Limb (tissue), 2 donors: ENCODE results near the gene SOD3.

Experiments
- DNase-seq, 2 donors: peaks; one replicate each; pipeline ENCODE4 v3.0.0-alpha.2; 2016; ENCODE audit errors: extremely low spot score in 2 of 2

The SOD3 gene

GRCh38 chr4:24794916-24795665 lies at the start of gene SOD3:
Gene SOD3 (plus strand): TSS chr4:24795573. CDS start chr4:24799522, 3,949 bp downstream.
- peak; percentile 64 to 68 for DNase-seq

DNA sequence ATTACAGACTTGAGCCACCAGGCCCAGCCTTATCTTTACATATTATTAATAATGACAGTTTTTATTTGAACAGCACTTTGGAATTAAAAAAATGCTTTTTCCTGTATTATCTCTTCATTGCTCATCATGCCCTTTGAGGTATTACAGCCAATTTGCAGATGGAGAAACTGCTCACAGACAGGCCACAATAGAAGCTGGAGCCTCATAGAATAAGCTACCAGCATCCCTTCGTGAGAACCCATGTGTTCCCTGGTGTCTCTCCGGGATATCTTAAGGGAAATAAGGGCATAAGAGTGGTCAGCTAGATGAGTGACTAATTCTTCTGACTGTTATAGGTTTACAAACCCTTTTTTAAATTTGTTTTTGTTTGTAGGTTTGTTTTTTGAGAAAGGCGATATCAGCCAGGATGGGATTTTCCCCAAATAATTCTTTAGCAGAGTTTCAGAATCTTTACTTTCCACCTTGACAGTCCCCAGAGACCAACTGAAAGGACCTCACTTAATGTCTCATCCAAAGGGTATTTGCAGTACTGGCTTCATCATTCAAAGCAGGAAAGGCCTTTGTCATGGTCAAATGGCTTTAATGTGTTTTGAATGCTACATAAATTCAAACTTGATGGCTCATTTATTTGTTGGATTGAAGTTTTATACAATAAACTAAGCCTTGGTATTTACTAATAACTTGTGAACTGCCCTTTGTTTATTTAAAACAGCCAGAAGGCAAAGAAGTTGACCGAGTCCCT lies 48.0 kb upstream of the SOD3 start:
- no peak for DNase-seq

DNA sequence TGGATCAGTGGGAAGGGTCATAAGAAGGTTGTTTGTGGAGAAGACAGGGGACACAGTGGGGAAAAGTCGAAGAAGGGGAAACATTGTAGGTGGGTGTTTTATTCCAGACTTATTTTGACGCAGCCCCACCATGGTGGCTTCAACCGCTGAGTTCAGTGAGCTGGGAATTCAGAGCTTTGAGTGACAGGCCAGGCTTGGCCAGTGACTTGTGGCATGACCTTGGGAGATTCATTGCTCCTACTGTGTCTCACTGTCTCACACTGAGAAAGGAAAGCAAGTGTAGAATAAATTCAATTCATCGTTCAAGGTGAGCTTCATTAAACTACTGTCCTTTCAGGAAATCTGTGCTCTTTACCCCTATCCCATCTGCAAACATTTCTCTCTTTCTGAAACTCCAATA lies 47.4 kb upstream of the SOD3 start:
- DNase-seq: no peak

GRCh38 chr4:24748758-24749350 lies 46.5 kb upstream of the SOD3 start:
- no peak for DNase-seq

- DNase-seq: no peak
Observed at GRCh38 chr4:24750106-24750505, 45.3 kb upstream of the SOD3 start.

- DNase-seq: no peak
Observed at GRCh38 chr4:24751926-24752539, 43.3 kb upstream of the SOD3 start.

- DNase-seq: no peak
Observed at GRCh38 chr4:24753519-24753918, 41.9 kb upstream of the SOD3 start.

GRCh38 chr4:24754571-24754970 lies 40.8 kb upstream of the SOD3 start:
- DNase-seq: no peak

DNA sequence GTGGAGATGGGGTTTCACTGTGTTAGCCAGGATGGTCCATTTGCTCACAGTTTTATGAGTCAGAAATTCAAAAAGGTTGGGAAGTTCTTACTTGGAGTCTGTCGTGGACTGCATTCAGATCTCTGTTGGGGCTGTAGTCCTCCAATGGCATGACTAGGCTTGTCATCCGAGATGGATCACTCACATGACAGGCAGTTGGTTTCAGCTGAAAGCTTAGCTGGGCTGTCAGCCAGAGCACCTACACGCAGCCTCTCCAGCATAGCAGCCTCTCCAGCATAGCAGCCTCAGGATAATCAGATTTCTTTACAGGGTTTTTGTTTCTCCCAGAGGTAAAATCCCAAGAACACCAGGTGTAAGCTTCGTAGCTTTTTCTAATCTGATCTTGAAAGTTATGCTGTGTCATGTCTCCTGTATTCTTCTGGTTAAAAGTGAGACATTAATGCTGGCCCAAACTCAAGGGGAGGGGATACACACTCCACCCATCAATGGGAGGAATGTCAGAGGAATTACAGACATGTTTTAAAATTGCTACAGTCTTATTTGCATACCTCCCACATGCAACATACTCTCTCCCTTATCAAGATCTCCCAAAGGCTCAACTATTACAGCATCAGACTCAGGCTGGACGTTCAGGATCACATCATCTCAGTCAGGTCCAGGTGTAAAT lies 31.6 kb upstream of the SOD3 start:
- DNase-seq: no peak

- DNase-seq: no peak
Observed at GRCh38 chr4:24764345-24764744, 31.0 kb upstream of the SOD3 start.

GRCh38 chr4:24765376-24765988 lies 29.9 kb upstream of the SOD3 start:
- DNase-seq: no peak

DNA sequence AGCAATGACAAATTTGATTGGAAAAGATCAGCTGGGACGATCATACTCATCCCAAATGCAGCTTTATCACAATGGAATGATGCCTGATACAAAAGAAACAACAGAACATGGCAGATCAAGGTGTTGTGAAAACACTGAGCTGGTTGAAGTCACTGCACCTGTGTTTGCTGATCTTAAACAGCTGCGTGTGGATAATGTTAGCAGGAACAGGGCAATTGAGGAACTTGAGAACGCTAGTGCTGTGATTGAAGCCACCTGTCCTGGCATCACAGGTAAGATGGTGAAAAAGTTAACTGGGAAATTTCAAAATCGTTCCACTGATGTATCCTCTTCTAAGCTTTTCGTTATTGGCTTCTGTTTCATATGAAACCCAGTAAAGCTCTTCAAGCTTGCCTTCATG lies 27.4 kb upstream of the SOD3 start:
- no peak for DNase-seq

DNA sequence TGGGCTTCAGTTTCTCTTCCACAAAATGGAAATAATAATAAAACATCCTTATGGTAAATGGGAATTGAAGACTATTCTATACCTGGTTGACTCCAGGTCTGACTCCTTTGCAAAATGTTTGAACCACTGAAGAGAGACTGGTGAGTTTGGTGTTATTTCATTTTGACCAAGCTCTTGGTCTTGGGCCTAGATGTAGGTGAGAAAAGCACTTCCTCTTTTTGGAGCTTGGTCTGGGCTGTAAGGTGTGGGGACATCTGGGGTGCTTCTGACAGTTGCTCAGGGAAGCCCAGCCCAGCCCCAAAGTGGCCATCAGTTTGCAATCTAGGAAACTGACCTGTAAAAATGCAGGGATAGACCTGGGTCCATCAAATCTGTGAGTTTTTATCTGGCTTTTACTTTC lies 26.8 kb upstream of the SOD3 start:
- no peak for DNase-seq

GRCh38 chr4:24769571-24769970 lies 25.8 kb upstream of the SOD3 start:
- DNase-seq: no peak

DNA sequence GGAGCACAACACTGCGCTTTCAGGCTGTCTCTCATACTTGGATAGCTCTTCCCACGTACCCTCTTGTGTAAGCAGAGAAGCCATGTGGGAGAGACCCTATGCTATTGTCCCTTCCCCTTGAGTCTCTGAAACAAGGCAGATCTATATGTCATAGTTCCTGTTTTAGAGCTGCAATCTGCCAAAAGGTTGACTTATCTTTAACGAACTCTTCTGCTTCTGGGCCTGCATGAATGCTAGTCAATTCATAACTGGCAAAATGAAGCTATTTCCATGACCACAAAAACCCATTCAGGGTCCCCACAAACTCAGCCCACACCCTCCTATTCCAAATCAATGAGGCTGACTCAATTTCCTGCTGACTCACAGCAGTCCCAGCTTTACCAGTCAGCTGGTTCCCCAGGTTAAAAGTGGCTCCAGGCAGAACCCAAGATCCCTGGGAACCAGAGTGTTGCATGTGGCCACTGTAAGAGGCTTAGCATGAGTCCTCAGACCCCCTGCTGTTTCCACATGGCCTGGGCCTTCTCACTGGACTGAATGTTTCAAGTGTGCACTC lies 25.3 kb upstream of the SOD3 start:
- DNase-seq: no peak

DNA sequence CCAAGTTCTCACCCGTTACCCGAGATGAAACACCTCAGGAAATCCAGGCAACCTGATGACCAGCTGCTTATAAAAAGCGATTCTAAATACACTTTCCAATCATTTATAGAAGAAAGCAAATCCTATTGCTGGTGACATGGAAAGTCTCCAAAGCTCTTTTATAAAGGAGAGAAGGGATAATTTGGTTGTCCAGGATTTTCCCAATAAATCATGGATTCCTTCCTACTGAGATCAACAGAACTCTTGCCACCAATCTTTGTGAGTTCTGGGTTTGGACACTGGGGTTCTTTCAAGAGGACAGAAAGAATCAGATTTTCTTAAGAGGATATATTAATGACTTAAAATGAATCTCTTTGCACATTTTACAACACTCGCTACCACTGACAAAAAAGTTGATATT lies 24.7 kb upstream of the SOD3 start:
- no peak for DNase-seq

DNA sequence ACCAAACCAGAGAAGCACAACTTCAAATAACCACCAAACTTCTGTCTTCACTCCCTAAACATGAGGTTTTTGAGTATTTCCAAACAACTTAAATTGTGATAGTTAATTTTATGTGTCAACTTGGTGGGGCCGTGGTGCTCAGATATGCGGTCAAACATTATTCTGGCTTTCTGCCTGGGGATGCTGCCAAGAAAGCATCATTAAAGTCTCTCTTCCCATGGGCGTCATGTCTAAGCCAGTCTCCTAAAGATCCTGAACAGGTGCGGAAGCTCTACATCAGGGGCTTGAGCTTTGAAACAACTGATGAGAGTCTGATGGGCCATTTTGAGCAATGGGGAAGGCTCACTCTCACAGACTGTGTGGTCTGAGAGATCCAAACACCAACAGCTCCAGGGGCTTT lies 24.1 kb upstream of the SOD3 start:
- no peak for DNase-seq

DNA sequence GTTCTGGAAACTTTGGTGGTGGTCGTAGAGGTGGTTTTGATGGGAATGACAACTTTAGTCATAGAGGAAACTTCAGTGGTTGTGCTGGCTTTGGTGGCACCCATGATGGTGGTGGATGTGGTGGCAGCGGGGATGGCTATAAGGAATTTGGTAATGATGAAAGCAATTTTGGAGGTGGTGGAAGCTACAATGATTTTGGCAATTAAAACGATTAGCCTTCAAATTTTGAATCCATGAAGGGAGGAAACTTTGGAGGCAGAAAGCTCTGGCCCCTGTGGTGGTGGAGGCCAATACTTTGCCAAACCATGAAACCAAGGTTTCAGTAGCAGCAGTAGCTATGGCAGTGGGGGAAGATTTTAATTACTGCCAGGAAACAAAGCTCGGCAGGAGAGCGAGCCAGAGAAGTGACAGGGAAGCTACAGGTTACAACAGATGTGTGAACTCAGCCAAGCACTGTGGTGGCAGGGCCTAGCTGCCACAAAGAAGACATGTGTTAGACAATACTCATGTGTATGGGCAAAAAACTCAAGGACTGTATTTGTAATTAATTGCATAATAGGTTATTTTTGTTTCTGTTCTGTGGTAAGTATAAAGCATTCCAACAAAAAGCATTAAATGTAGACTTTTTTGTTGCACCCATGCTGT lies 23.2 kb upstream of the SOD3 start:
- no peak for DNase-seq

GRCh38 chr4:24772952-24773351 lies 22.4 kb upstream of the SOD3 start:
- no peak for DNase-seq

- no peak for DNase-seq
Observed at GRCh38 chr4:24774452-24774851, 20.9 kb upstream of the SOD3 start.
